Neural progenitor cell (in vitro differentiated cells): ENCODE results near the gene GPR135.

Experiments
- EZH2phosphoT487 ChIP-seq: fragments of 200-600 bp; sonication (generic); IDR thresholded peaks from 2 replicates; pipeline ENCODE4 v1.6.1; 2017; ENCODE audit warnings: antibody characterized with exemption
- TF ChIP-seq, protein P1 (sequence below): fragments of 200-600 bp; sonication (generic); IDR thresholded peaks from 2 replicates; pipeline ENCODE4 v1.5.1; 2017; ENCODE audit warnings: antibody characterized with exemption, mild to moderate bottlenecking

DNA sequence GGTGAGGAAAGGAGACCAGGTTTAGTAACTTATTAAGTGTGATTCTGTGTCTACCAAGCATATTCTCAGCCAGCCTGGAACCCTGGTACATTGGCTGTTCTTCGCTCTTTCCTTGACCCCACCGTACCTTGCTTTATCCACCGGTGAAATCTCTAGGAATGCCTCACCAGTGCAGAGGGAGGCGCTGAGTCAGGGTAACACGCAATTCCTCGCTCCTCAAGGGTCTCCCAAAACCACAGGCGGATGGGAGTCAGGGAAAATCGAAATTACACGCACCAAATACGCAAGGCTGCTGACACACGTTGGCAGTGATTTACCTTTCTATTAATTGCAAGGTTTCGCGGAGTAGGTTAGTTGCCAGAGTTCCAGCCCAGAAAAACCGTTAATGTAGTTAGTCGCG lies 18.2 kb upstream of the GPR135 start:
- TF ChIP-seq EZH2phosphoT487 = no peak
- TF ChIP-seq, protein P1, sequence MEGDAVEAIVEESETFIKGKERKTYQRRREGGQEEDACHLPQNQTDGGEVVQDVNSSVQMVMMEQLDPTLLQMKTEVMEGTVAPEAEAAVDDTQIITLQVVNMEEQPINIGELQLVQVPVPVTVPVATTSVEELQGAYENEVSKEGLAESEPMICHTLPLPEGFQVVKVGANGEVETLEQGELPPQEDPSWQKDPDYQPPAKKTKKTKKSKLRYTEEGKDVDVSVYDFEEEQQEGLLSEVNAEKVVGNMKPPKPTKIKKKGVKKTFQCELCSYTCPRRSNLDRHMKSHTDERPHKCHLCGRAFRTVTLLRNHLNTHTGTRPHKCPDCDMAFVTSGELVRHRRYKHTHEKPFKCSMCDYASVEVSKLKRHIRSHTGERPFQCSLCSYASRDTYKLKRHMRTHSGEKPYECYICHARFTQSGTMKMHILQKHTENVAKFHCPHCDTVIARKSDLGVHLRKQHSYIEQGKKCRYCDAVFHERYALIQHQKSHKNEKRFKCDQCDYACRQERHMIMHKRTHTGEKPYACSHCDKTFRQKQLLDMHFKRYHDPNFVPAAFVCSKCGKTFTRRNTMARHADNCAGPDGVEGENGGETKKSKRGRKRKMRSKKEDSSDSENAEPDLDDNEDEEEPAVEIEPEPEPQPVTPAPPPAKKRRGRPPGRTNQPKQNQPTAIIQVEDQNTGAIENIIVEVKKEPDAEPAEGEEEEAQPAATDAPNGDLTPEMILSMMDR = no peak
